Nephron progenitor cell (in vitro differentiated cells): ENCODE results near the gene MITF.

Experiments used
- DNase-seq: peaks from one replicate; pipeline ENCODE4 v3.0.0; 2021
- H3K27ac Mint-ChIP-seq: 2 replicates; pipeline ENCODE4 v1.8.0; 2021; ENCODE audit warnings: mild to moderate bottlenecking, moderate library complexity, mixed read lengths
- H3K27me3 Mint-ChIP-seq: 2 replicates; pipeline ENCODE4 v1.8.0; 2021; ENCODE audit warnings: mild to moderate bottlenecking, low read depth, mixed read lengths; ENCODE audit not compliant: poor library complexity
- H3K36me3 Mint-ChIP-seq: 2 replicates; pipeline ENCODE4 v1.8.0; 2021; ENCODE audit warnings: low read depth, mixed read lengths
- H3K4me1 Mint-ChIP-seq: 2 replicates; pipeline ENCODE4 v1.8.0; 2021; ENCODE audit warnings: mixed read lengths
- H3K4me3 Mint-ChIP-seq: 2 replicates; pipeline ENCODE4 v1.8.0; 2021; ENCODE audit warnings: mild to moderate bottlenecking, moderate library complexity, mixed read lengths
- H3K9me3 Mint-ChIP-seq: 2 replicates; pipeline ENCODE4 v1.8.0; 2021; ENCODE audit warnings: mild to moderate bottlenecking, moderate library complexity, mixed read lengths
- CTCF ChIP-seq: fragments of 200-600 bp; sonication (generic); IDR thresholded peaks from 2 replicates; pipeline ENCODE4 v1.5.0; 2021; ENCODE audit warnings: antibody characterized with exemption

The MITF gene

GRCh38 chr3:69983546-69984265 is 244.4 kb downstream of the MITF start:
- DNase-seq, result no peak
- Mint-ChIP-seq H3K27me3 (peaks cover 6% of the 10 kb centered on the region), H3K4me3 (no peak overlapping the region), H3K36me3 (no peaks in the 10 kb centered on the region), H3K9me3 (peaks cover 14% of the 10 kb centered on the region), H3K4me1 (no peaks in the 10 kb centered on the region), H3K27ac (no peak overlapping the region)
- no peak for TF ChIP-seq CTCF

- Mint-ChIP-seq H3K9me3 (peaks cover 2% of the 10 kb centered on the region), H3K36me3 (no peaks in the 10 kb centered on the region), H3K4me3 (no peak overlapping the region), H3K4me1 (no peaks in the 10 kb centered on the region), H3K27me3 (peaks cover 6% of the 10 kb centered on the region), H3K27ac (no peak overlapping the region)
- DNase-seq, result no peak
- no peak for TF ChIP-seq CTCF
Measured at GRCh38 chr3:69985266-69985665, 246.0 kb downstream of the MITF start.

GRCh38 chr3:69986419-69986818 is 247.2 kb downstream of the MITF start:
- Mint-ChIP-seq H3K4me1 (no peaks in the 10 kb centered on the region), H3K4me3 (no peak overlapping the region), H3K27ac (no peak overlapping the region), H3K36me3 (no peaks in the 10 kb centered on the region), H3K27me3 (peaks cover 6% of the 10 kb centered on the region), H3K9me3 (no peaks in the 10 kb centered on the region)
- TF ChIP-seq CTCF, result no peak
- no peak for DNase-seq

- H3K36me3 Mint-ChIP-seq, result no peaks in the 10 kb centered on the region
- no peaks in the 10 kb centered on the region for H3K9me3 Mint-ChIP-seq
- H3K27me3 Mint-ChIP-seq, result peaks cover 6% of the 10 kb centered on the region
- H3K4me3 Mint-ChIP-seq, result no peak overlapping the region
- no peak for TF ChIP-seq CTCF
- no peak overlapping the region for H3K27ac Mint-ChIP-seq
- DNase-seq, result no peak
- no peaks in the 10 kb centered on the region for H3K4me1 Mint-ChIP-seq
Measured at GRCh38 chr3:69987833-69988232, 248.6 kb downstream of the MITF start.

GRCh38 chr3:69993757-69994156 is 254.5 kb downstream of the MITF start:
- H3K9me3 Mint-ChIP-seq, result no peaks in the 10 kb centered on the region
- H3K27me3 Mint-ChIP-seq, result peaks cover 13% of the 10 kb centered on the region

More at GRCh38 chr3:69993757-69994156, 254.5 kb downstream of the MITF start:
- no peak for TF ChIP-seq CTCF
- Mint-ChIP-seq H3K27ac (no peak overlapping the region), H3K4me1 (no peaks in the 10 kb centered on the region), H3K36me3 (no peaks in the 10 kb centered on the region), H3K4me3 (no peak overlapping the region)
- no peak for DNase-seq
